ENCODE measurements around the gene GRHPR. TPM values are rescaled to one million over a fixed set of nuclear protein-coding genes. Genes with fewer than 3 reads are reported as not detected.

The GRHPR gene
- total RNA-seq, 4 donors from 2014 or later, result 79.5 to 157 (median 126) TPM

GRCh38 chr9:37415011-37415719, 7.3 kb upstream of the GRHPR start:
- peak; percentile 70 to 86 (median 82) for TF ChIP-seq CTCF (IDR thresholded peaks at IDR 0.05)
- no peak for TF ChIP-seq POLR2A (IDR thresholded peaks at IDR 0.05)
- peak overlapping the region in 1 of 3 donors; percentile 45 for H3K27ac ChIP-seq
- no peaks in the 10 kb centered on the region for H3K27me3 ChIP-seq
- DNase-seq, result peak; percentile 66 to 80
- H3K9me3 ChIP-seq, result no peaks in the 10 kb centered on the region
- no peak overlapping the region for H3K4me3 ChIP-seq (replicated peaks in 1 of 3)
- no peaks in the 10 kb centered on the region for H3K36me3 ChIP-seq
- peaks cover 0 to 4% of the 10 kb centered on the region in 2 donors for H3K4me1 ChIP-seq
- intact Hi-C loops (cut with DNase I), result no loop called here
- WGBS, 2 donors, result 16 to 23% methylated on average over 20 to 22 of the region's 22 CpGs

GRCh38 chr9:37417252-37417803, 5.2 kb upstream of the GRHPR start:
- 83 to 91% methylated on average over 7 to 9 of the region's 9 CpGs for WGBS, 2 donors
- no peak overlapping the region for H3K27ac ChIP-seq
- H3K4me1 ChIP-seq, result peaks cover 6 to 10% of the 10 kb centered on the region in 2 donors
- no peaks in the 10 kb centered on the region for H3K9me3 ChIP-seq
- DNase-seq, result no peak
- H3K4me3 ChIP-seq (replicated peaks in 1 of 3), result no peak overlapping the region
- no peak for TF ChIP-seq POLR2A (IDR thresholded peaks at IDR 0.05)
- TF ChIP-seq CTCF (IDR thresholded peaks at IDR 0.05), result no peak
- no peaks in the 10 kb centered on the region for H3K36me3 ChIP-seq
- no peaks in the 10 kb centered on the region for H3K27me3 ChIP-seq
- intact Hi-C loops (cut with DNase I), result no loop called here

- TF ChIP-seq CTCF (IDR thresholded peaks at IDR 0.05) (no peak), POLR2A (IDR thresholded peaks at IDR 0.05) (no peak)
- intact Hi-C loops (cut with DNase I), result no loop called here
- WGBS, 2 donors, result 90% methylated on average over 9 of the region's 9 CpGs
- Histone ChIP-seq H3K4me3 (replicated peaks in 1 of 3) (no peak overlapping the region), H3K9me3 (no peaks in the 10 kb centered on the region), H3K4me1 (peaks cover 6 to 10% of the 10 kb centered on the region in 2 donors), H3K36me3 (no peaks in the 10 kb centered on the region), H3K27ac (no peak overlapping the region), H3K27me3 (no peaks in the 10 kb centered on the region)
- DNase-seq, result no peak
These were observed 4.5 kb upstream of the GRHPR start for GRCh38 chr9:37417857-37418618.

- H3K36me3 ChIP-seq, result no peaks in the 10 kb centered on the region
- H3K4me1 ChIP-seq, result peaks cover 16 to 21% of the 10 kb centered on the region in 2 donors
- H3K27me3 ChIP-seq, result no peaks in the 10 kb centered on the region
- DNase-seq, result no peak
- no peak overlapping the region for H3K4me3 ChIP-seq (replicated peaks in 1 of 3)
- intact Hi-C loops (cut with DNase I), result no loop called here
- TF ChIP-seq POLR2A (IDR thresholded peaks at IDR 0.05), result no peak
- TF ChIP-seq CTCF (IDR thresholded peaks at IDR 0.05), result no peak
- H3K9me3 ChIP-seq, result no peaks in the 10 kb centered on the region
- no peak overlapping the region for H3K27ac ChIP-seq
- WGBS, 2 donors, result 93 to 99% methylated on average over 5 of the region's 5 CpGs
These were observed 3.3 kb upstream of the GRHPR start for GRCh38 chr9:37419204-37419603.
